Measurements from ENCODE around the gene TWF1. TPM values are rescaled to one million over a fixed set of nuclear protein-coding genes. Genes with fewer than 3 reads are reported as not detected.

TWF1 gene
- 162 TPM in 2 replicates for total RNA-seq (2014; rRNA removed; shearing (Covaris generic))

- DNase-seq (ENCODE audit: low read depth): peak; percentile 80
Measured at GRCh38 chr12:43805860-43806736, at the start of gene TWF1. Gene TWF1, minus strand, starts transcription at chr12:43806317. Its CDS starts 72 bp downstream, at chr12:43806245.

DNA sequence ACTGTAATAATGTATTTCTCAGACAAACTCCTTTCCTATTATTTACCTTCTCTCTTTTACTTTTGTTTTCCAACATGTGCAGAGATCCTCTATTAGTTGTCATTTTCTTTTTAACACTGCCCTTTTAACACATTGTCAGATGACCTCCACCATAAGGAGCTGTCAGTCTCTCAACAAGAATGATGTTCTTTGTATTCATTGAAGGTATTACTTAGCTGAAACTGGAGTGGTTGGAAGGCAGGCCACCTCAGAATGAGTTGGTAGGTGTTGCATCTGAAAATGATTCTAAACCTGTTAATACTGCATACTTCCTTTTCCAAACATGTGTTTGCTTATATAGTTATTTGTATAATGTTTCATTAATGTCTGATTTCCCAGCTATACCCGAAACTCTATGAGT lies 46.6 kb upstream of the TWF1 start:
- DNase-seq (ENCODE audit: low read depth): no peak

- DNase-seq (ENCODE audit: low read depth): no peak
Measured at GRCh38 chr12:43848786-43849185, 42.7 kb upstream of the TWF1 start.

- DNase-seq (ENCODE audit: low read depth): peak; percentile 15
Measured at GRCh38 chr12:43848226-43848507, 42.0 kb upstream of the TWF1 start.

- peak; percentile 89 for DNase-seq (ENCODE audit: low read depth)
Measured at GRCh38 chr12:43847425-43848225, 41.5 kb upstream of the TWF1 start.

DNA sequence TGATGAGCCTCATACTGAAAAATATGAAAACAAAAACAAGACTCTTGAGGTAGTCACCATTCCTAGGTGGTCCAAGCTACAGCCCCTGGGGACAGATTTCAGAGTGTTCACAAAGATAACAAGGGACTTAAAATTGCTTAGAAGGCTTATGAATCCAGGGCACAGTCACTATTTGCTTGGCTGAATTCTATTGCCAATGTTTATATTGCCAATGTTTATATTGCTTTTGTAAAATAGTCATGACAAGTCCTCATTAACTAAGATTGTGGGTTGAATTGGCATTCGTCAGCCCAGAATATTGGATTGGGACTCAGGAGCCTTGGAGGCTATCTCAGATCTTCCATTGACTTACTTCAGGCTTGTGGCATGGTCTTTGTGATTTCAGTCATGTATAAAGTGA lies 36.1 kb upstream of the TWF1 start:
- peak; percentile 43 for DNase-seq (ENCODE audit: low read depth)

- DNase-seq (ENCODE audit: low read depth): no peak
Measured at GRCh38 chr12:43841253-43841652, 35.1 kb upstream of the TWF1 start.

DNA sequence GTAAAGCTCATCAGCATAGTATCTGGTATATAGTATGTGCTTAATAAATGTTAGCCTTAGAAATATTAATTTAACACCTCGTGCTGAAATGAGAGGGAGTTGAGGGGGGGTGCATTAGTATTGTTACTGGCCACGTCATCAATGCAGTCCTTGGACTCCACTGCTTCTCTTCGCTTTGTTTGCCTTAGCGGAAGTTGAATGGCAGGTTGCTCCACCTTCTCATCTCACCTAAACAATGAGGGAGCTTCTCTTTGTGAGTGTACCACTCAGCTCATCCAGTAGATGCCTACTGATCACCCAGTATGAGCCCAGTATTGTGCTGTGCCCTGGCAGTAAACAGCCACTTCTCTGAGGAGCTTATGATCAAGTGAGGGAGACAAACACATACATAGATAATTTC lies 34.2 kb upstream of the TWF1 start:
- DNase-seq (ENCODE audit: low read depth): no peak

GRCh38 chr12:43836475-43836989 lies 30.4 kb upstream of the TWF1 start:
- DNase-seq (ENCODE audit: low read depth): peak; percentile 30

- DNase-seq (ENCODE audit: low read depth): peak; percentile 71
Measured at GRCh38 chr12:43835656-43836474, 29.7 kb upstream of the TWF1 start, which contains the start of gene TMEM117. Gene TMEM117, plus strand, starts transcription at chr12:43836081.

GRCh38 chr12:43835264-43835655 lies 29.1 kb upstream of the TWF1 start:
- DNase-seq (ENCODE audit: low read depth): peak; percentile 19

GRCh38 chr12:43832463-43833168 lies 26.5 kb upstream of the TWF1 start:
- DNase-seq (ENCODE audit: low read depth): no peak

DNA sequence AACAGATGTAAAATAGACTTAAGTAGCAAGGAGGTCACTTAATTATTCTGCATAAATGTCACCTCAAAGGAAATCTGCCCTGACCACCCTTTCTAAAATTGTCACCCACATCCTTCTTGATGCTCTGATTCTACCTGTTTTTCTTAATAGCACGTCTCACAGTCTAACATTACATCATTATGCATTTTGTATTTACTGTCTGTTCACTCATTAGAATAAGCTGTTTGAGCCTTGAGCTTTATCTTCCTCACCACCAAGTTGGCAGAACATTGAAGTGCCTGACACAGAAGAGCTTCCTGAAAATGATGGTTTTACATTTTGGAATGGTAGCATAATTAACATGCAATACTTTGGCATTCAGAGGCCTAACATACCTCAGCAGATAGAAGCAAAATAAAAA lies 21.0 kb upstream of the TWF1 start:
- no peak for DNase-seq (ENCODE audit: low read depth)

GRCh38 chr12:43826681-43827080 lies 20.6 kb upstream of the TWF1 start:
- DNase-seq (ENCODE audit: low read depth): no peak

DNA sequence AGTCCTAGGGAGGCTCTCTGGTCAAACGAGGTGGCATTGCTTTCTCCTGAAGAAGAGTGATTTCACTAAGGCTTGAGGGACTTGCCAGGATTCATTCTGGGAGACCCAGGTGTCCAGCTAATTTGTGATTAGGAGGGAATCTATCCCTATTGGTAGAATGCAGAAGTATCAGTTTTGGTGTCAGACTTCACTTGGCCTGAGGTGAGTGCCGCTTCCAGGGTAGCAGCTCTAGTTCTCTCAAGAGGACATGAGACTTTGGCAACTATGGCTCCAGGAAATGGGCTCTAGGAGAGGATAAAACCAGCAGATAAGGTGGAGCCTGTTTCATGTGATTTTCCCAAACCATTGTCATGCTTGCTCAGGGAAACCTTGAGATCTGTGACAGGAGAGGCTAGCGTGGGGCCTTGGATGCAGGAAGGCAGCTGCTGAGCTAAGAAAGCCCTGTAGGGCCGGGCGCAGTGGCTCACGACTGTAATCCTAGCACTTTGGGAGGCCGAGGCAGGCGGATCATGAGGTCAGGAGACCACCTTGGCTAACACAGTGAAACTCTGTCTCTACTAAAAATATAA lies 18.2 kb upstream of the TWF1 start:
- no peak for DNase-seq (ENCODE audit: low read depth)

DNA sequence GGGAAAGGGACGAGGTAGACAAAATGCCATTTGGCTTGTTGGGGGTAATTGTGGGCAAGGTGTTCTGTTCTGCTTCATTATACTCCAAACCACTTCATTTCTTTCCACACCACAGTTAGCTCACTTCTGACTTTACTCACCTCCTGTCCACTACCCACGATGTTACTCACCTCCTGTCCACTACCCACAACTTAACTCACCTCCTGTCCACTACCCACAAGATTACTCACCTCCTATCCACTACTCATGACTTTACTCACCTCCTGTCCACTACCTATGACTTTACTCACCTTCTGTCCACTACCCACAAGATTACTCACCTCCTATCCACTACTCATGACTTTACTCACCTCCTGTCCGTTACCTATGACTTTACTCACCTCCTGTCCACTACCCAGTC lies 10.1 kb upstream of the TWF1 start:
- DNase-seq (ENCODE audit: low read depth): peak; percentile 55

DNA sequence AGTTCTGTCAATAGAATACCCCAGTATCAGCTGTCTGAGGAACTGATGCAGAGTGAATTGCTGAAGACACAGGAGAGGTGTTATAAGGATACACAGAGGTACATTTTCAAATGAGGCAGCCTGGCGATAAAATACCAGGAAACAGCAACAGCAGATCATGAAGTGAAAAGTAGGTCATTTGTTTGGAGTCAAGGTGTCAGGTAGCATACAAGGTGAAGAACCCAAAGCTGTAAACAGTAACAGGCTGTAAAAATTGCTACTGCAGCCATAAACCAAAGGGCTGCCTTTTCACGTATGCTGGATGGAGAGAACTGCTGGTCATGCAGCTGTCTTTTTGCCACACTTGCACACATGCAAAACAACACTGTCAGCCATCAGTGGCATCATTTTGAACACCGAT lies 9.3 kb upstream of the TWF1 start:
- no peak for DNase-seq (ENCODE audit: low read depth)

- peak; percentile 68 for DNase-seq (ENCODE audit: low read depth)
Measured at GRCh38 chr12:43812926-43813325, 6.8 kb upstream of the TWF1 start.

DNA sequence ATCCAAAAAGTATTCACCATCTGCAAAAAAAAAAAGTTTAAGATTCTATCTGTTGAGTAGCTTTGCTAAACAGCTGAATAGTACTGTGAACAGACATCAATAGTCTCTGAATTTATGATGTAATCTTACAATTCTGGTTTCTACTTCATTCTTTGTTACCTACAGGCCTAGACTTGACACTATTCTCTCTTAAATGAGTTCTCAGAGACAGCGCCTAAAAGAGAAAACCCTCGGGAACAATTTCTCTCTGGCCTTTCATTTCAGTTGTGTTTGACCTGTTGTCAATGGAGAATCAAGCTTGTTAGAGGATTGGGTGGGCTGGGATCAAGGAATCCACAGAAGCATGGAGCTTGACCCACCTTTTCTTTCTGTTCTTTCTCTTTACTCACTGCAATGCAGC lies 5.9 kb upstream of the TWF1 start:
- DNase-seq (ENCODE audit: low read depth): no peak

DNA sequence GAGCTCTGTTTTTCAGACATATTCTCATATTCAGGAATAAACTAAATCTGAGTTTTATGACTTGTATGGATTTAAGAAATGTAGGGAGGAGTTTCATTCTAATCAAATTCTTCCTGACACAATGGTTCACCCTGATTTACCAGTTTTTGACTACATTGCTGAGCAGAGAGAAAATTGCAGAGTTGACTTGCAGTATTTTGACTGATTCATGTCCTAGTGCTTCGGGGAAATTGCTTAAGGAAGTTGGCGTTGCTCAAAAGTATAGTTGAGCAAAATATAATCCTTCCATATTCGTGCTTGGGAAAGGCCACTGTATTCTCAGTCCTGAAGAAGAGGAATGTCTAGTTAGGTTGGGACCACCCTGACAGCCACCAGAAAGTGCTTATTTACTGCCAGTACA lies 1.3 kb upstream of the TWF1 start:
- no peak for DNase-seq (ENCODE audit: low read depth)

DNA sequence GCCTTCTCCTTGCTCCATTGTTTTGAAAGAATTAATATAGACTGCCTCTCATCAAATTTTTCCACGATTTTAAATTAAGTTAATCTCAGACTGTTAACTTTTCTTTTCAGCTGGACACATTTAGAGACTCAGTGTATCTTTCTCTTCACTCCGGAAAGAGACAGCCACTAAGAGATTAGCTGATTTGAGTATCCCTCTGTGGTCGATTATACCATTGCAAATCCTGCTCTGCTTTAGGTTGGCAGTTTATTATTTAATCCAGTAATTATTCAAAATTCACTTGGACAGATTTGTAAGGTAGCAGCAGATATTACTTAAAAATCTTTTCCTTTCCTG lies 588 bp upstream of the TWF1 start:
- DNase-seq (ENCODE audit: low read depth): no peak
